HG03196 (cell line): ENCODE results near the gene USP34.
"Not testable (repeated sequence)": the region's sequence is repeated elsewhere in the genome, so short reads cannot be mapped to it uniquely, and the experiment has no call there.

Source experiments
- ATAC-seq: cut with Tn5 transposase; IDR thresholded peaks from one replicate; pipeline ENCODE4 v1.9.1; 2021; ENCODE audit not compliant: unreplicated experiment

USP34 gene

GRCh38 chr2:61461404-61461803, 9.5 kb downstream of the USP34 start:
- no peak for ATAC-seq

- ATAC-seq: no peak
These were observed 10.7 kb downstream of the USP34 start for GRCh38 chr2:61460163-61460562.

GRCh38 chr2:61456746-61457420, 14.0 kb downstream of the USP34 start:
- no peak for ATAC-seq

- ATAC-seq: no peak
These were observed 14.7 kb downstream of the USP34 start for GRCh38 chr2:61456070-61456745.

GRCh38 chr2:61454972-61455371, 15.9 kb downstream of the USP34 start:
- not testable (repeated sequence) for ATAC-seq

DNA sequence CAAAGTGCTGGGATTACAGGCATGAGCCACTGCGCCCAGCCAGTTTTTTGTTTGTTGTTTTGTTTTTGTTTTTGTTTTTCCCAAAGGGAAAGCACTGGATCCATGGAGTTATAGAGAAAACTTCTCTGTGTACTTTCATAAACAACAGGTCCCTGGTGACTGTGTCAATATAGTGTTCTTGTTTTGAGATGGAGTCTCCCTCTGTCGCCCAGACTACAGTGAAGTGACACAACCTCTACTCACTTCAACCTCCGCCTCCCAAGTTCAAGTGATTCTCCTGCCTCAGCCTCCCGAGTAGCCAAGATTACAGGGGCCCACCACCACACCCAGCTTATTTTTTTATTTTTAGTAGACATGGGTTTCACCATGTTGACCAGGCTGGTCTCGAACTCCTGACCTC, 16.5 kb downstream of the USP34 start:
- ATAC-seq: no peak

- no peak for ATAC-seq
These were observed 18.5 kb downstream of the USP34 start for GRCh38 chr2:61452392-61452791.

GRCh38 chr2:61451178-61451577, 19.7 kb downstream of the USP34 start:
- ATAC-seq: no peak

GRCh38 chr2:61450144-61450543, 20.7 kb downstream of the USP34 start:
- no peak for ATAC-seq

DNA sequence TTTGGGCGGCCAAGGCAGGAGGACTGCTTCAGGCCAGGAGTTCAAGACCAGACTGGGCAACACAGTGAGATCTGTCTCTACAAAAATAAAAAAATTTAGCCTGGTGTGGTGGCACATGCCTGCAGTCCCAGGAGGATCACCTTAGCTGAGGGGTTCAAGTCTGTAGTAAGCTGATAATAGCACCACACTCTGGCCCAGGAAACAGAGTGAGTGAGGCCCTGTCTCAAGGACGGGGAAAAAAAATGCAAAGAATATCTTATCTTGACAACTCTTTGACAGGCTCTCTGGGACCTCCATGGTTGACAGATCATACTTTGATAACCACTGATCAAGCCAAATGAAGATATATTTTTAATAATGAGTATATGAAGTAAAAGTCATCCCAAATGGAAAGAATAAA, 22.7 kb downstream of the USP34 start:
- ATAC-seq: no peak

DNA sequence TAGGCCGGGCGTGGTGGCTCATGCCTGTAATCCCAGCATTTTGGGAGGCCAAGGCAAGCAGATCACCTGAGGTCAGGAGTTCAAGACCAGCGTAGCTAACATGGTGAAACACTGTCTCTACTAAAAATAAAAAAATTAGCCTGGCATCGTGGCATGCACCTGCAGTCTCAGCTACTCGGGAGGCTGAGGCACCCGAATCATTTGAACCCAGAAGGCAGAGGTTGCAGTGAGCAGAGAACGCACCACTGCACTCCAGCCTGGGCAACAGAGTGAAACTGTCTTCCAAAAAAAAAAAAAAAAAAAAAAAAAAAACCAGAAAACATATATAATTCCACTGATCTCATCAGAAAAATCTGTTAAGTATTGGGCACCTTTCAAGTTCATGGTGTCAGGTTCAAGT, 23.9 kb downstream of the USP34 start:
- not testable (repeated sequence) for ATAC-seq

- ATAC-seq: peak; percentile 87
These were observed 27.4 kb downstream of the USP34 start for GRCh38 chr2:61443342-61444041.

- no peak for ATAC-seq
These were observed 31.5 kb downstream of the USP34 start for GRCh38 chr2:61439241-61440002.

- no peak for ATAC-seq
These were observed 32.2 kb downstream of the USP34 start for GRCh38 chr2:61438670-61439069.

DNA sequence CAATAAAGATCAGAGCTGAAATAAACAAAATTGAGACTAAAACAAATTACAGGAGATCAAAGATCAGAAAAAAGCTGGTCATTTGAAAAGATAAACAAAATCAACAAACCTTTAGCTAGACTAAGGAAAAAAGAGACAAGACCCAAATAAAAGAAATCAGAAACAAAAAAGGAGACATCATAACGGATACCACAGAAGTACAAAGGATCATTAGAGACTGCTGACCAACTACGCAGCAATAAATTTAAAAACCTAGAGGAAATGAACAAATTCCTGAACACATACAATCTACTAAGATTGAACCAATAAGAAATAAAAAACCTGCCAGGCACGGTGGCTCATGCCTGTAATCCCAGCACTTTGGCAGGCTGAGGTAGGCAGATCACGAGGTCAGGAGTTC, 33.7 kb downstream of the USP34 start:
- no peak for ATAC-seq

- no peak for ATAC-seq
These were observed 34.8 kb downstream of the USP34 start for GRCh38 chr2:61436092-61436491.

DNA sequence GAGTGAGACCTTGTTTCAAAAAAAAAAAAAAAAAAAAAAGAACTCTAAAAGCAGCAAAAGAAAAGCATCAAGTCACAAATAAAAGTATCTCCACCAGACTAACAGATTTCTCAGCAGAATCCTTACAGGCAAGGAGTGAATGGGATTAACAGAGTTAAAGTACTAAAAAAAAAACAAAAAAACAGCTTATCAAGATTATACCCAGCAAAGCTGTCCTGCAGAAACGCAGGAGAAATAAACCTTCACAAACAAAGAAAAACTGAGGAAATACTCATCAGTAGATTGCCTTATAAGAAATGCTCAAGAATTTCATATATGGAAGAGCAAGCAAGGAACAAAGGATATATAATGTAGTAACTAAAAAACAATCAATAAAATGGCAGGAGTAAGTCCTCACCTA, 35.6 kb downstream of the USP34 start:
- no peak for ATAC-seq

GRCh38 chr2:61434314-61434713, 36.6 kb downstream of the USP34 start:
- no peak for ATAC-seq

- no peak for ATAC-seq
These were observed 37.3 kb downstream of the USP34 start for GRCh38 chr2:61433606-61434005.

DNA sequence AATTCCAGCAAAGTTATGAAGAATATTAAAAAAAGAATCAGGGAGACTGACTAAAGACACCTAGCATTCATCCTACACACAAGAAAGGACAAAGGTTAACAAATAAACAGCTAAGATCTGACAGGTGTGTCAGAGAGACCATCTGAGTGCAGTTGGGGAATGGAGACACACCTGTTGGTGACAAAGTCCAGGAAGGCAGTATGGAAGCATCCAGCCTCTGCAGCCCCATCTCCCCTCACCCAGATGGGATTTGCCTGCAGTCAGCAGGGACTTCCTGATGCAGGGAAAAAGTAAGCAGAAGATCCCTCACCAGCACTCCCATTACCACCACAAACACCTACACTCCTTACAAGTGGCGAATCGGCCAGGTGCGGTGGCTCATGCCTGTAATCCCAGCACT, 37.9 kb downstream of the USP34 start:
- no peak for ATAC-seq

- ATAC-seq: no peak
These were observed 39.5 kb downstream of the USP34 start for GRCh38 chr2:61431345-61431744.
